Measurements from ENCODE around the gene ADH6.

- TF ChIP-seq CTCF (conservative IDR thresholded peaks at IDR 0.05) (no peak), ZFX (IDR thresholded peaks at IDR 0.05) (no peak)
These were observed 57.5 kb downstream of the ADH6 start for GRCh38 chr4:99161373-99162099.

All from C4-2B (cell line).